Measurements from ENCODE around the gene PLCB3. TPM values are rescaled to one million over a fixed set of nuclear protein-coding genes. Genes with fewer than 3 reads are reported as not detected.

The PLCB3 gene
- polyA plus RNA-seq, 1 donor from 2014 or later = 2.1 TPM

GRCh38 chr11:64224151-64224890 lies 27.0 kb upstream of the PLCB3 start:
- no peaks in the 10 kb centered on the region for H3K27me3 ChIP-seq (ENCODE audit: insufficient read depth, low read depth, low read length)
- H4K20me1 ChIP-seq (ENCODE audit: insufficient read depth) = no peaks in the 10 kb centered on the region
- H3K79me2 ChIP-seq (replicated peaks; ENCODE audit: insufficient read depth, low read length) = peaks cover 6% of the 10 kb centered on the region
- H3K36me3 ChIP-seq (ENCODE audit: insufficient read depth, low read length) = no peaks in the 10 kb centered on the region
- H2AFZ ChIP-seq (ENCODE audit: low read depth, low read length) = no peak overlapping the region
- no peak overlapping the region for H3K9ac ChIP-seq (ENCODE audit: low read length)
- no peak overlapping the region for H3K4me2 ChIP-seq (ENCODE audit: low read length)
- H3K9me3 ChIP-seq (ENCODE audit: low read length) = no peaks in the 10 kb centered on the region
- no peaks in the 10 kb centered on the region for H3K9me2 ChIP-seq (ENCODE audit: insufficient read depth, low read length)
- H3K4me3 ChIP-seq (ENCODE audit: low read length) = no peak overlapping the region
- no peaks in the 10 kb centered on the region for H3F3A ChIP-seq (ENCODE audit: insufficient read depth, low read length, poor library complexity, severe bottlenecking)
- H3K27ac ChIP-seq (ENCODE audit: low read length) = no peak overlapping the region
- TF ChIP-seq EP300 (conservative IDR thresholded peaks at IDR 0.05; ENCODE audit: poor library complexity, severe bottlenecking) (no peak), SMC3 (conservative IDR thresholded peaks at IDR 0.05; ENCODE audit: poor library complexity) (no peak), TAF1 (IDR thresholded peaks at IDR 0.05; ENCODE audit: low read depth) (no peak), CTCF (IDR thresholded peaks at IDR 0.05; ENCODE audit: poor library complexity, severe bottlenecking) (no peak), EZH2 (IDR thresholded peaks at IDR 0.05; ENCODE audit: borderline replicate concordance, insufficient read depth, low read length, poor library complexity, severe bottlenecking) (no peak), REST (IDR thresholded peaks at IDR 0.05; ENCODE audit: borderline replicate concordance) (no peak), RAD21 (conservative IDR thresholded peaks at IDR 0.05) (no peak), MXI1 (conservative IDR thresholded peaks at IDR 0.05; ENCODE audit: poor library complexity, severe bottlenecking) (no peak), POLR2AphosphoS5 (IDR thresholded peaks at IDR 0.05) (no peak)

GRCh38 chr11:64224891-64225607 lies 26.3 kb upstream of the PLCB3 start:
- peak overlapping the region; percentile 83 for H3K9ac ChIP-seq (ENCODE audit: low read length)

More at GRCh38 chr11:64224891-64225607, 26.3 kb upstream of the PLCB3 start:
- Histone ChIP-seq H3K4me2 (ENCODE audit: low read length) (peak overlapping the region; percentile 68), H3K4me3 (ENCODE audit: low read length) (peak overlapping the region; percentile 84), H3K9me3 (ENCODE audit: low read length) (no peaks in the 10 kb centered on the region), H3K27ac (ENCODE audit: low read length) (no peak overlapping the region), H3K9me2 (ENCODE audit: insufficient read depth, low read length) (no peaks in the 10 kb centered on the region), H2AFZ (ENCODE audit: low read depth, low read length) (no peak overlapping the region), H3K79me2 (replicated peaks; ENCODE audit: insufficient read depth, low read length) (peaks cover 6% of the 10 kb centered on the region), H4K20me1 (ENCODE audit: insufficient read depth) (no peaks in the 10 kb centered on the region), H3K36me3 (ENCODE audit: insufficient read depth, low read length) (no peaks in the 10 kb centered on the region), H3K27me3 (ENCODE audit: insufficient read depth, low read depth, low read length) (no peaks in the 10 kb centered on the region), H3F3A (ENCODE audit: insufficient read depth, low read length, poor library complexity, severe bottlenecking) (no peaks in the 10 kb centered on the region)
- no peak for TF ChIP-seq TAF1 (IDR thresholded peaks at IDR 0.05; ENCODE audit: low read depth)
- no peak for TF ChIP-seq CTCF (IDR thresholded peaks at IDR 0.05; ENCODE audit: poor library complexity, severe bottlenecking)
- TF ChIP-seq POLR2AphosphoS5 (IDR thresholded peaks at IDR 0.05) = no peak
- TF ChIP-seq SMC3 (conservative IDR thresholded peaks at IDR 0.05; ENCODE audit: poor library complexity) = no peak
- TF ChIP-seq RAD21 (conservative IDR thresholded peaks at IDR 0.05) = no peak
- no peak for TF ChIP-seq MXI1 (conservative IDR thresholded peaks at IDR 0.05; ENCODE audit: poor library complexity, severe bottlenecking)
